NCI-H1694 treated with DMSO at 0.1 percent for 48 hours (cell line): ENCODE results near the gene SPDYE4.
"Not testable (repeated sequence)": the region's sequence is repeated elsewhere in the genome, so short reads cannot be mapped to it uniquely, and the experiment has no call there.

ENCODE experiments used
- DNase-seq: peaks from one replicate; lab custom pipeline; 2025; lab: John Stamatoyannopoulos, UW

The SPDYE4 gene

GRCh38 chr17:8758137-8758596 lies at the start of gene SPDYE4:
Gene SPDYE4 (minus strand): TSS chr17:8758546. CDS start chr17:8758382, 164 bp downstream.
- no peak for DNase-seq

- no peak for DNase-seq
Observed at GRCh38 chr17:8806926-8807550, 48.7 kb upstream of the SPDYE4 start.

GRCh38 chr17:8806253-8806925 lies 48.0 kb upstream of the SPDYE4 start:
- DNase-seq: no peak

- DNase-seq: not testable (repeated sequence)
Observed at GRCh38 chr17:8805396-8805795, 47.0 kb upstream of the SPDYE4 start.

- peak; percentile 4 for DNase-seq
Observed at GRCh38 chr17:8803531-8804420, 45.4 kb upstream of the SPDYE4 start.

GRCh38 chr17:8801135-8801840 lies 42.9 kb upstream of the SPDYE4 start:
- DNase-seq: no peak

GRCh38 chr17:8800656-8801055 lies 42.3 kb upstream of the SPDYE4 start:
- DNase-seq: no peak

GRCh38 chr17:8799570-8800212 lies 41.3 kb upstream of the SPDYE4 start:
- no peak for DNase-seq

GRCh38 chr17:8798846-8799569 lies 40.7 kb upstream of the SPDYE4 start, which contains the start of gene MFSD6L:
Gene MFSD6L (minus strand): TSS chr17:8799365. CDS start chr17:8799120, 245 bp downstream.
- DNase-seq: no peak

- DNase-seq: no peak
Observed at GRCh38 chr17:8798176-8798845, 40.0 kb upstream of the SPDYE4 start.

GRCh38 chr17:8797621-8798175 lies 39.4 kb upstream of the SPDYE4 start:
- DNase-seq: no peak

GRCh38 chr17:8794636-8795035 lies 36.3 kb upstream of the SPDYE4 start:
- DNase-seq: no peak

GRCh38 chr17:8793649-8794048 lies 35.3 kb upstream of the SPDYE4 start:
- DNase-seq: no peak

GRCh38 chr17:8792646-8793045 lies 34.3 kb upstream of the SPDYE4 start:
- DNase-seq: no peak

GRCh38 chr17:8791910-8792270 lies 33.5 kb upstream of the SPDYE4 start:
- no peak for DNase-seq

GRCh38 chr17:8791248-8791909 lies 33.0 kb upstream of the SPDYE4 start:
- no peak for DNase-seq

- DNase-seq: no peak
Observed at GRCh38 chr17:8789743-8790142, 31.4 kb upstream of the SPDYE4 start.

- no peak for DNase-seq
Observed at GRCh38 chr17:8788998-8789397, 30.7 kb upstream of the SPDYE4 start.
